ENCODE results near the gene LRMDA. TPM values are rescaled to one million over a fixed set of nuclear protein-coding genes. Genes with fewer than 3 reads are reported as not detected.

LRMDA gene
- polyA plus RNA-seq, 1 donor (not counting 4 experiments of a cell fraction or from before 2014, with no cell fraction given), result not detected

DNA sequence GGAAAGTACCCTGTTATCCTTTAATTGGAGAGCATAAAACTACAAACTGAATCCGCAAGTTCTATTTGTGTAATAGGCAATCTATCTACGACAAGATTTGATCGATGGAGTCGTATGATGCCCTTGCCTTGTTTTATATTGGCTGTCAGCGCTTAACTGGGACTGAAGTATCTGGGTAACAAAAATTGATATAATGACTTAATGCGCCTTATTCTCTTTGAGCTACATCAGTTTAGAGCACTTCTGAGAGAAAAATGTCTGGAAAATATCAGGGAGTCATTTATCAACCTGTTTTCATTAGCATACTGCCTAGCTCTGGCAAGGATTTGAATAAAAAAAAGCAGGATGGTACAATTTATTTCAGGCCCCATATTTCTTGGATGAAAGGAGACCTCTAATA lies 262.1 kb downstream of the LRMDA start:
- dilution Hi-C loops (cut with MboI; ENCODE audit: extremely low pct_ligation_motif_present, low sequenced_read_pairs), result no loop called here

DNA sequence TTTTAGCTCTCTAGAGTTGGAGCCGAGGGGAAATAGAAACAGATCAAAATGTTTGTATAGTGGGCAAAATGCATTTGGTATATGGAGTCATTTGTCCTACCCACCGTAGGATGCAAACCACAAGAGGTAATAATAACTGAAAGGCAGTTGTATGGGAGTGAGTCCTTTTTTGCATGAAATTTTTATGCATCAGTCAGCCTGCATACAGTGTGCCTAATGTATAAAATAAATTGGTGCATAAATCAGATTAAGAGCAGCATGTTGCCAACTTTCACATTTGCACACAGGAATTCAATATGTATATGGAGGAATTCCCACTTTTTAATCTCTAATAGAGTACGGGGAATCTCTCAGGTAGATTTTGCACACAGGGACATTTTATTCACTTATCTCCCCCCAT lies 262.8 kb downstream of the LRMDA start:
- dilution Hi-C loops (cut with MboI; ENCODE audit: extremely low pct_ligation_motif_present, low sequenced_read_pairs), result no loop called here
- H3K9ac ChIP-seq (ENCODE audit: control insufficient read depth, extremely low read depth, insufficient read depth, low read length), result no peak overlapping the region
- no peak overlapping the region for H3K4me2 ChIP-seq (ENCODE audit: control insufficient read depth, extremely low read depth, insufficient read depth, low read depth, low read length)
- H3K4me3 ChIP-seq (ENCODE audit: control insufficient read depth in 2 of 3, extremely low read depth in 1 of 3, insufficient read depth in 2 of 3, low read depth in 1 of 3, low read length in 3 of 3), result no peak overlapping the region
- H2AFZ ChIP-seq (ENCODE audit: control insufficient read depth, low read length), result no peak overlapping the region
- FAIRE-seq (no peak), DNase-seq (ENCODE audit: low read depth, low spot score) (no peak)
- no peaks in the 10 kb centered on the region for H3K9me3 ChIP-seq (ENCODE audit: control insufficient read depth, low read depth, low read length)
- TF ChIP-seq EZH2 (IDR thresholded peaks at IDR 0.05; ENCODE audit: low read length) (no peak), CTCF (optimal IDR thresholded peaks at IDR 0.05 in 1 of 3, IDR thresholded peaks at IDR 0.05 in 1 of 3, conservative IDR thresholded peaks at IDR 0.05 in 1 of 3; ENCODE audit: extremely low read depth in 1 of 3, insufficient read depth in 2 of 3, low read length in 3 of 3) (no peak)
- H4K20me1 ChIP-seq (ENCODE audit: control insufficient read depth, extremely low read depth, insufficient read depth, low read length), result no peaks in the 10 kb centered on the region
- H3K27me3 ChIP-seq (ENCODE audit: control insufficient read depth, extremely low read depth, insufficient read depth, low read length), result no peaks in the 10 kb centered on the region
- no peaks in the 10 kb centered on the region for H3K36me3 ChIP-seq (ENCODE audit: control insufficient read depth in 2 of 2, extremely low read depth in 1 of 2, insufficient read depth in 2 of 2, low read length in 2 of 2)
- H3K9me1 ChIP-seq (ENCODE audit: control insufficient read depth, extremely low read depth, insufficient read depth, low read length), result no peaks in the 10 kb centered on the region
- H3K79me2 ChIP-seq (ENCODE audit: control insufficient read depth, insufficient read depth, low read length), result no peaks in the 10 kb centered on the region
- H3K27ac ChIP-seq (ENCODE audit: control insufficient read depth, insufficient read depth, low read length), result no peak overlapping the region
- H3K4me1 ChIP-seq (ENCODE audit: control insufficient read depth, extremely low read depth, insufficient read depth, low read length), result no peaks in the 10 kb centered on the region

More for the DNA sequence above, 262.1 kb downstream of the LRMDA start:
- Histone ChIP-seq H3K4me3 (ENCODE audit: control insufficient read depth in 2 of 3, extremely low read depth in 1 of 3, insufficient read depth in 2 of 3, low read depth in 1 of 3, low read length in 3 of 3) (no peak overlapping the region), H3K36me3 (ENCODE audit: control insufficient read depth in 2 of 2, extremely low read depth in 1 of 2, insufficient read depth in 2 of 2, low read length in 2 of 2) (no peaks in the 10 kb centered on the region), H3K9me1 (ENCODE audit: control insufficient read depth, extremely low read depth, insufficient read depth, low read length) (no peaks in the 10 kb centered on the region), H4K20me1 (ENCODE audit: control insufficient read depth, extremely low read depth, insufficient read depth, low read length) (no peaks in the 10 kb centered on the region), H3K4me2 (ENCODE audit: control insufficient read depth, extremely low read depth, insufficient read depth, low read depth, low read length) (no peak overlapping the region), H3K4me1 (ENCODE audit: control insufficient read depth, extremely low read depth, insufficient read depth, low read length) (no peaks in the 10 kb centered on the region), H2AFZ (ENCODE audit: control insufficient read depth, low read length) (no peak overlapping the region), H3K79me2 (ENCODE audit: control insufficient read depth, insufficient read depth, low read length) (no peaks in the 10 kb centered on the region), H3K27me3 (ENCODE audit: control insufficient read depth, extremely low read depth, insufficient read depth, low read length) (no peaks in the 10 kb centered on the region), H3K9ac (ENCODE audit: control insufficient read depth, extremely low read depth, insufficient read depth, low read length) (no peak overlapping the region), H3K9me3 (ENCODE audit: control insufficient read depth, low read depth, low read length) (no peaks in the 10 kb centered on the region), H3K27ac (ENCODE audit: control insufficient read depth, insufficient read depth, low read length) (no peak overlapping the region)
- TF ChIP-seq CTCF (optimal IDR thresholded peaks at IDR 0.05 in 1 of 3, IDR thresholded peaks at IDR 0.05 in 1 of 3, conservative IDR thresholded peaks at IDR 0.05 in 1 of 3; ENCODE audit: extremely low read depth in 1 of 3, insufficient read depth in 2 of 3, low read length in 3 of 3), result no peak
- FAIRE-seq (no peak), DNase-seq (ENCODE audit: low read depth, low spot score) (no peak)

All from keratinocyte (primary cell).